Kidney epithelial cell (primary cell): ENCODE results near the gene MAEA. TPM values are rescaled to one million over a fixed set of nuclear protein-coding genes. Genes with fewer than 3 reads are reported as not detected.

Experiments
- DNase-seq: peaks from one replicate; pipeline ENCODE4 v3.0.0-alpha.2; 2010; ENCODE audit warnings: low read depth
- H3K27me3 ChIP-seq: 2 replicates; pipeline ENCODE4 v1.6.0; 2011; ENCODE audit warnings: low read length; ENCODE audit not compliant: control insufficient read depth, insufficient read depth
- H3K36me3 ChIP-seq: 2 replicates; pipeline ENCODE4 v1.5.1; 2011; ENCODE audit warnings: low read length; ENCODE audit not compliant: control insufficient read depth, insufficient read depth
- H3K4me3 ChIP-seq: 2 replicates; pipeline ENCODE4 v1.5.1; 2011; ENCODE audit warnings: low read depth, mild to moderate bottlenecking, control low read depth, low read length
- total RNA-seq: library from RNA; depleted of rRNA; stranded (reverse); fragments of >200 nt; gene quantifications from 2 replicates; pipeline ENCODE4 v1.2.3, GENCODE V29; 2015
- TF ChIP-seq, protein P1 (sequence below): IDR thresholded peaks from 2 replicates; pipeline ENCODE4 v1.5.1; 2011; ENCODE audit warnings: mild to moderate bottlenecking, moderate library complexity, low read length, control low read depth, inconsistent platforms; ENCODE audit not compliant: insufficient read depth, poor library complexity, severe bottlenecking

The MAEA gene
- total RNA-seq, 1 donor from 2014 or later: 79.1 TPM

DNA sequence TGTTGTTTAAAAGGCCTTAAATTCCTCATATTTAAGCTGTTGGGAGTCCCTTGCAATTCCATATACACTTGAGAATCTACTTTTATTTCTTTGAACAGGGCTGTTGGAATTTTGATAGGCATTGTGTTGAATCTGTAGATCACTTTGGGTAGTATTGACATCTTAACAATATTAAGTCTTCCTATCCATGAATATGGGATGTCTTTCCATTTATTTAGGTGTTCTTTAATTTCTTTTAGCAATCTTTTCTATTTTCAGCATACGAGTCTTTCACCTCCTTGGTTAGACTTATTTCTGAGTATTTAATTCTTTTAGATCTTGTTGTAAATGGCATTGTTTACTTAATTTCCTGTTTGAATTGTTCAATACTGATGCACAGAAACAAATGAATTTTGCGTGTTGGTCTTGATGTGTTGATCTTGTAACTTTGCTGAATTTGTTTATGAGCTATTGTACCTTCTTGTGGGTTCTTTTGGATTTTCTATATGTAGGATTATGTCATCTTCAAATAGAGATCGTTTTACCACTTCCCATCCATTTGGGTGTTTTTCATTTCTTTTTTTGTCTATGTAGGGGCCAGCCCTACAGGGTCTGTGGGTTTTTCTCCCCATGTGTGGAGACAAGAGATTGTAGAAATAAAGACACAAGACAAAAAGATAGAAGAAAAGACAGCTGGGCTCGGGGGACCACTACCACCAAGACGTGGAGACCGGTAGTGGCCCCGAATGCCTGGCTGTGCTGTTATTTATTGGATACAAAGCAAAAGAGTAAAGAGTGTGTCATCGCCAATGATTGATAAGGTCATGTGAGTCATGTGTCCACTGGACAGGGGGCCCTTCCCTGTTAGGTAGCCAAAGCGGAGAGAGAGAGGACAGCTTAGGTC lies 22.6 kb upstream of the MAEA start:
- Histone ChIP-seq H3K4me3 (no peak overlapping the region), H3K27me3 (no peaks in the 10 kb centered on the region), H3K36me3 (no peaks in the 10 kb centered on the region)
- TF ChIP-seq, protein P1, sequence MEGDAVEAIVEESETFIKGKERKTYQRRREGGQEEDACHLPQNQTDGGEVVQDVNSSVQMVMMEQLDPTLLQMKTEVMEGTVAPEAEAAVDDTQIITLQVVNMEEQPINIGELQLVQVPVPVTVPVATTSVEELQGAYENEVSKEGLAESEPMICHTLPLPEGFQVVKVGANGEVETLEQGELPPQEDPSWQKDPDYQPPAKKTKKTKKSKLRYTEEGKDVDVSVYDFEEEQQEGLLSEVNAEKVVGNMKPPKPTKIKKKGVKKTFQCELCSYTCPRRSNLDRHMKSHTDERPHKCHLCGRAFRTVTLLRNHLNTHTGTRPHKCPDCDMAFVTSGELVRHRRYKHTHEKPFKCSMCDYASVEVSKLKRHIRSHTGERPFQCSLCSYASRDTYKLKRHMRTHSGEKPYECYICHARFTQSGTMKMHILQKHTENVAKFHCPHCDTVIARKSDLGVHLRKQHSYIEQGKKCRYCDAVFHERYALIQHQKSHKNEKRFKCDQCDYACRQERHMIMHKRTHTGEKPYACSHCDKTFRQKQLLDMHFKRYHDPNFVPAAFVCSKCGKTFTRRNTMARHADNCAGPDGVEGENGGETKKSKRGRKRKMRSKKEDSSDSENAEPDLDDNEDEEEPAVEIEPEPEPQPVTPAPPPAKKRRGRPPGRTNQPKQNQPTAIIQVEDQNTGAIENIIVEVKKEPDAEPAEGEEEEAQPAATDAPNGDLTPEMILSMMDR: no peak
- no peak for DNase-seq

DNA sequence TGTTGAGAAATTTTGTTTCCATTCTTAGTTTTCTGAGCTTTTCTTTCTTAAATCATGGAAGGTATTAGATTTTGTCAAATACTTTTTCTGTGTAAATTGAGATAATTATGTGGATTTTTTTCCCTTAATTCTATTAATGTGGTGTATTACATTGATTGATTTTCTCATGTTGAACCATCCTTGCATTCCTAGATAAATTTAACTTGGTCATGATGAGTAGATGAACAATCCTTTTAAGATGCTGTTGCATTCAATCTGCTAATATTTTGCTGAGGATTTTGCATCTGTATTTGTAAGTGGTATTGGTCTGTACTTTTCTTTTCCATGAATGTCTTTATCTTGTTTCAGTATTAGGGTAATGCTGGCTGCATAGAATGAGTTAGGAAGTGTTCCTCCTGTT lies 20.5 kb upstream of the MAEA start:
- no peak for DNase-seq
- Histone ChIP-seq H3K4me3 (no peak overlapping the region), H3K36me3 (no peaks in the 10 kb centered on the region), H3K27me3 (no peaks in the 10 kb centered on the region)
- TF ChIP-seq, protein P1: no peak

DNA sequence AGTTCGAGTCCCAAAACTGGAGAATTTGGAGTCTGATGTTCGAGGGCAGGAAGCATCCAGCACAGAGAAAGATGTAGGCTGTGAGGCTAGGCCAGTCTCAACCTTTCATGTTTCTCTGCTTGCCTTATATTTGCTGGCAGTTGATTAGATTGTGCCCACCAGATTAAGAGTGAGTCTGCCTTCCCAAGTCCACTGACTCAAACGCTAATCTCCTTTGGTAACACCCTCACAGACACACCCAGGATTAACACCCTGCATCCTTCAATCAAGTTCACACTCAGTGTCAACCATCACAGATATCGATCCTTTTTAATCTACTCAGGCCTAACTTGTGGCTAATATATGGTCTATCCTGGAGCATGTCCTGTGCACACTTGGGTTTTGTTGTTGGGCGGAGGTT lies 18.0 kb upstream of the MAEA start:
- Histone ChIP-seq H3K4me3 (no peak overlapping the region), H3K27me3 (no peaks in the 10 kb centered on the region), H3K36me3 (no peaks in the 10 kb centered on the region)
- TF ChIP-seq, protein P1: no peak
- DNase-seq: no peak

DNA sequence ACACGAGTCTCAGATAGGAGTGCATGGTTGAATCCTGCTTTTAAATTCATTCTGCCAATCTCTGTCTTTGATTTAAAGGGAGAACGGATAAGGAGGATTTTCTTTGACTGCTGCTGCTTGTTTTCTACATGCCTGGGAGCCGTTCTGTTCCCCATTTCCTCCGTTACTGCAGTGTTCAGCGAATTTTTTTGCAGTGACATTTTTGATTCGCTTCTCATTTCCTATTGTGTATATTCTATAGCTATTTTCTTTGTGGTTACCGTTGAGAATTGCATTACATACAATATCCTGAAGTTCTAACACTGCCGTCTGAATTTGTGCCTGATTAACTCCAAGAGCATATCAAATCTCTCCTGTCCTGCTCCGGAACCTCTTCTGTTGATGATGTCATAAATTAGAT lies 14.8 kb upstream of the MAEA start:
- TF ChIP-seq, protein P1: no peak
- DNase-seq: no peak
- H3K27me3 ChIP-seq: no peaks in the 10 kb centered on the region
- H3K36me3 ChIP-seq: no peaks in the 10 kb centered on the region
- no peak overlapping the region for H3K4me3 ChIP-seq

DNA sequence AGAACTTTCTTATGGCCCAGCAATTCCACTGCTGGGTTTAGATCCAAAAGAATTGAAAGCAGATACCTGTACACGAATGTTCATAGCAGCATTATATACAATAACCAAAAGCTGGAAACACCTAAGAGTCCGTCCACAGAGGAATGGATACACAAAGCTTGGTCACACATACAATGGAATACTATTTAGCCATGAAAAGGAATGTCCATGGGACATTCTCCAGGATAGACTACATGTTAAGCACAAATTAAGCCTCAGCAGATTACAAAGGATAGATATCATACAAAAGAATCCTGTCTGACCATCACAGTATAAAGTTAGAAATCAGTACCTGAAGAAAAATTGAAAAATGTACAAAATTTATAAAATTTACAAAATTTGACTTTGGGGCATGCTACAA lies 12.7 kb upstream of the MAEA start:
- TF ChIP-seq, protein P1: no peak
- no peaks in the 10 kb centered on the region for H3K36me3 ChIP-seq
- no peak for DNase-seq
- H3K4me3 ChIP-seq: no peak overlapping the region
- H3K27me3 ChIP-seq: no peaks in the 10 kb centered on the region
